ENCODE results near the gene THADA. TPM values are rescaled to one million over a fixed set of nuclear protein-coding genes. Genes with fewer than 3 reads are reported as not detected.

The THADA gene
- total RNA-seq, 1 experiment from 2014 or later: 20.1 TPM

- Histone ChIP-seq H4K20me1 (ENCODE audit: control insufficient read depth, insufficient read depth, insufficient read length) (no peaks in the 10 kb centered on the region), H3K9me3 (ENCODE audit: control insufficient read depth, low read depth, low read length) (no peaks in the 10 kb centered on the region), H3K4me1 (ENCODE audit: insufficient read depth, low read length) (no peaks in the 10 kb centered on the region), H4K91ac (ENCODE audit: insufficient read length, low read depth, low read length) (no peak overlapping the region), H2BK120ac (ENCODE audit: low read depth, low read length, poor library complexity, severe bottlenecking) (no peak overlapping the region), H3K4me2 (ENCODE audit: insufficient read depth, insufficient read length, low read length) (no peak overlapping the region), H3K23ac (ENCODE audit: insufficient read length, low read depth, low read length) (no peak overlapping the region), H3K4ac (ENCODE audit: low read depth, low read length) (no peak overlapping the region), H4K5ac (ENCODE audit: insufficient read length, low read depth, low read length) (no peak overlapping the region), H2BK20ac (ENCODE audit: low read depth, low read length, poor library complexity, severe bottlenecking) (no peak overlapping the region), H3K79me2 (ENCODE audit: insufficient read depth, low read length) (no peaks in the 10 kb centered on the region), H3K23me2 (ENCODE audit: insufficient read length, low read depth, low read length, poor library complexity, severe bottlenecking) (no peaks in the 10 kb centered on the region), H2AFZ (ENCODE audit: low read length) (no peak overlapping the region), H3K27me3 (ENCODE audit: insufficient read depth, low read length) (no peaks in the 10 kb centered on the region), H2BK12ac (ENCODE audit: insufficient read length, low read depth, low read length) (no peak overlapping the region), H3K9ac (ENCODE audit: extremely low read depth, insufficient read length, low read length) (no peak overlapping the region), H3K27ac (ENCODE audit: insufficient read length, low read depth, low read length) (no peak overlapping the region), H2BK5ac (ENCODE audit: insufficient read length, low read length) (no peak overlapping the region), H3K56ac (ENCODE audit: insufficient read length, low read depth, low read length) (no peak overlapping the region), H3K18ac (ENCODE audit: insufficient read length, low read depth, low read length) (no peak overlapping the region), H3K79me1 (ENCODE audit: insufficient read depth, low read depth, low read length, poor library complexity, severe bottlenecking) (no peaks in the 10 kb centered on the region), H2AK5ac (ENCODE audit: insufficient read length, low read length) (no peak overlapping the region), H2BK15ac (ENCODE audit: low read depth, low read length) (no peak overlapping the region), H3K14ac (ENCODE audit: insufficient read depth, low read length) (no peak overlapping the region), H3T11ph (ENCODE audit: low read length) (no peak overlapping the region), H4K8ac (replicated peaks; ENCODE audit: insufficient read length, low read depth, low read length) (no peak overlapping the region)
- H3K36me3 Mint-ChIP-seq (ENCODE audit: insufficient read depth in 1 of 3, low read depth in 3 of 3): no peaks in the 10 kb centered on the region
- no CpG with 5 or more reads among the region's 5 CpGs for WGBS (ENCODE audit: extremely low coverage, insufficient read length, low lambda C conversion rate)
- DNase-seq: no peak
- H3K27ac Mint-ChIP-seq: no peak overlapping the region
- H3K9me3 Mint-ChIP-seq: no peaks in the 10 kb centered on the region
- no peak for TF ChIP-seq CTCF (conservative IDR thresholded peaks at IDR 0.05)
- peaks cover 9 to 15% of the 10 kb centered on the region in 2 experiments; a peak in 3 of 4 replicates for H3K4me1 Mint-ChIP-seq
- H3K4me3 Mint-ChIP-seq: no peak overlapping the region
- H3K27me3 Mint-ChIP-seq (ENCODE audit: low read depth): no peaks in the 10 kb centered on the region
These were observed 21.3 kb upstream of the THADA start for GRCh38 chr2:43616967-43617680.

Measured in H9 (cell line).